GM18507 (cell line): Measurements from ENCODE around the gene CD48.
"Not testable (repeated sequence)": the region's sequence is repeated elsewhere in the genome, so short reads cannot be mapped to it uniquely, and the experiment has no call there.

Experiments used
- DNase-seq: peaks from one replicate; pipeline ENCODE4 v3.0.0; 2011; ENCODE audit warnings: low read depth; ENCODE audit not compliant: insufficient read length; ENCODE audit errors: extremely low spot score
- FAIRE-seq: peaks from 2 replicates; lab custom pipeline; 2011; peaks lifted over from hg19 to GRCh38; lab: Jason Lieb, UNC

CD48 gene

GRCh38 chr1:160664573-160665051 lies 47.0 kb downstream of the CD48 start:
- no peak for DNase-seq
- peak; percentile 97 for FAIRE-seq

- FAIRE-seq (peak; percentile 54), DNase-seq (no peak)
These were observed 48.7 kb downstream of the CD48 start for GRCh38 chr1:160662910-160663309.

GRCh38 chr1:160659566-160659965 lies 52.1 kb downstream of the CD48 start:
- FAIRE-seq: no peak

GRCh38 chr1:160658814-160659193 lies 52.8 kb downstream of the CD48 start:
- FAIRE-seq (peak; percentile 61), DNase-seq (no peak)

More at GRCh38 chr1:160659566-160659965, 52.1 kb downstream of the CD48 start:
- no peak for DNase-seq

- FAIRE-seq (no peak), DNase-seq (no peak)
These were observed 53.3 kb downstream of the CD48 start for GRCh38 chr1:160658162-160658813.

- DNase-seq (no peak), FAIRE-seq (peak; percentile 62)
These were observed 54.3 kb downstream of the CD48 start for GRCh38 chr1:160657250-160657781.

GRCh38 chr1:160656737-160657136 lies 54.9 kb downstream of the CD48 start:
- DNase-seq: no peak
- FAIRE-seq: peak; percentile 82

- DNase-seq: no peak
- FAIRE-seq: peak; percentile 68
These were observed 58.0 kb downstream of the CD48 start for GRCh38 chr1:160653620-160654016.

GRCh38 chr1:160652924-160653619 lies 58.5 kb downstream of the CD48 start:
- peak; percentile 24 for FAIRE-seq

GRCh38 chr1:160652065-160652641 lies 59.5 kb downstream of the CD48 start:
- FAIRE-seq: peak; percentile 83
- DNase-seq: not testable (repeated sequence)

More at GRCh38 chr1:160652924-160653619, 58.5 kb downstream of the CD48 start:
- DNase-seq: no peak

GRCh38 chr1:160651433-160652064 lies 60.1 kb downstream of the CD48 start:
- no peak for DNase-seq
- peak; percentile 49 for FAIRE-seq

- no peak for DNase-seq
- peak; percentile 5 for FAIRE-seq
These were observed 64.3 kb downstream of the CD48 start for GRCh38 chr1:160647329-160647720.

GRCh38 chr1:160646711-160647328 lies 64.8 kb downstream of the CD48 start, which contains the start of gene SLAMF1:
SLAMF1 (minus strand) TSS chr1:160647044; CDS start chr1:160646945, 99 bp downstream.
- FAIRE-seq (peak; percentile 96), DNase-seq (no peak)

GRCh38 chr1:160646180-160646579 lies 65.4 kb downstream of the CD48 start:
- DNase-seq (no peak), FAIRE-seq (peak; percentile 15)

GRCh38 chr1:160645386-160646130 lies 66.1 kb downstream of the CD48 start:
- DNase-seq: no peak
- FAIRE-seq: peak; percentile 91

- FAIRE-seq (peak; percentile 65), DNase-seq (no peak)
These were observed 67.2 kb downstream of the CD48 start for GRCh38 chr1:160644399-160644798.

- no peak for DNase-seq
- FAIRE-seq: peak; percentile 49
These were observed 68.5 kb downstream of the CD48 start for GRCh38 chr1:160643138-160643537.

GRCh38 chr1:160642281-160642644 lies 69.4 kb downstream of the CD48 start:
- peak; percentile 62 for FAIRE-seq
- DNase-seq: no peak
